ENCODE data around the gene SET.

SET gene

GRCh38 chr9:128718047-128718446 lies 29.0 kb downstream of the SET start:
- Histone ChIP-seq H3K36me3 (ENCODE audit: control insufficient read depth, insufficient read depth, low read length) (peaks cover 13% of the 10 kb centered on the region), H3K27me3 (replicated peaks; ENCODE audit: control insufficient read depth, insufficient read depth, low read length) (no peaks in the 10 kb centered on the region), H3K4me3 (replicated peaks; ENCODE audit: low read depth, low read length) (no peak overlapping the region)
- TF ChIP-seq, protein P1, sequence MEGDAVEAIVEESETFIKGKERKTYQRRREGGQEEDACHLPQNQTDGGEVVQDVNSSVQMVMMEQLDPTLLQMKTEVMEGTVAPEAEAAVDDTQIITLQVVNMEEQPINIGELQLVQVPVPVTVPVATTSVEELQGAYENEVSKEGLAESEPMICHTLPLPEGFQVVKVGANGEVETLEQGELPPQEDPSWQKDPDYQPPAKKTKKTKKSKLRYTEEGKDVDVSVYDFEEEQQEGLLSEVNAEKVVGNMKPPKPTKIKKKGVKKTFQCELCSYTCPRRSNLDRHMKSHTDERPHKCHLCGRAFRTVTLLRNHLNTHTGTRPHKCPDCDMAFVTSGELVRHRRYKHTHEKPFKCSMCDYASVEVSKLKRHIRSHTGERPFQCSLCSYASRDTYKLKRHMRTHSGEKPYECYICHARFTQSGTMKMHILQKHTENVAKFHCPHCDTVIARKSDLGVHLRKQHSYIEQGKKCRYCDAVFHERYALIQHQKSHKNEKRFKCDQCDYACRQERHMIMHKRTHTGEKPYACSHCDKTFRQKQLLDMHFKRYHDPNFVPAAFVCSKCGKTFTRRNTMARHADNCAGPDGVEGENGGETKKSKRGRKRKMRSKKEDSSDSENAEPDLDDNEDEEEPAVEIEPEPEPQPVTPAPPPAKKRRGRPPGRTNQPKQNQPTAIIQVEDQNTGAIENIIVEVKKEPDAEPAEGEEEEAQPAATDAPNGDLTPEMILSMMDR (IDR thresholded peaks at IDR 0.05; ENCODE audit: insufficient read depth, low read length, poor library complexity, severe bottlenecking), result no peak
- no peak for DNase-seq (ENCODE audit: extremely low read depth, insufficient read length)

- no peaks in the 10 kb centered on the region for H3K27me3 ChIP-seq (replicated peaks; ENCODE audit: control insufficient read depth, insufficient read depth, low read length)
- TF ChIP-seq, protein P1 (IDR thresholded peaks at IDR 0.05; ENCODE audit: insufficient read depth, low read length, poor library complexity, severe bottlenecking), result no peak
- no peak overlapping the region for H3K4me3 ChIP-seq (replicated peaks; ENCODE audit: low read depth, low read length)
- H3K36me3 ChIP-seq (ENCODE audit: control insufficient read depth, insufficient read depth, low read length), result peaks cover 13% of the 10 kb centered on the region
- DNase-seq (ENCODE audit: extremely low read depth, insufficient read length), result no peak
Measured at GRCh38 chr9:128718475-128718874, 29.5 kb downstream of the SET start.

DNA sequence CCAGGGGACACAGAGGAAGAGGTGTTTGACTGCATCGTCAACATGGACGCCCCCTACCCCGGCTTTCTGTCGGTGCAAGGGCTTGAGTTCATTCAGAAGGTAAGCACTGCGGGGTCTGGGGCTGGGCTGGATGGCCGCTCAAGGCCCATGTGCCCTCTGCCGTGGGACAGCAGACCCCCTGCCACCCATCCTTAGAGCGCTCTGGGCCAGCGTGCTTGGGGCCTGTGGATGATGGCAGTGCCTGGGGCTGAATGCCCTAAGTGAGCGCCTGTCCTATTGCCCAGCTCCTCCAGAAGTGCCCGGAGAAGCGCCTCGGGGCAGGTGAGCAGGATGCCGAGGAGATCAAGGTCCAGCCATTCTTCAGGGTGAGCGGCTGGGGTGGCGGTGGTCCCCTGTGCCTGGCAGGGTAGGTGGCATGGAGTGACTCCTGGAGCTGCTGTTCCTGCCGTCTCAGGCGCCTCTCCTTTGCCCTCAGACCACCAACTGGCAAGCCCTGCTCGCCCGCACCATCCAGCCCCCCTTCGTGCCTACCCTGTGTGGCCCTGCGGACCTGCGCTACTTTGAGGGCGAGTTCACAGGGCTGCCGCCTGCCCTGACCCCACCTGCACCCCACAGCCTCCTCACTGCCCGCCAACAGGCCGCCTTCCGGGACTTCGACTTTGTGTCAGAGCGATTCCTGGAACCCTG lies 31.0 kb downstream of the SET start:
- no peaks in the 10 kb centered on the region for H3K27me3 ChIP-seq (replicated peaks; ENCODE audit: control insufficient read depth, insufficient read depth, low read length)
- TF ChIP-seq, protein P1 (IDR thresholded peaks at IDR 0.05; ENCODE audit: insufficient read depth, low read length, poor library complexity, severe bottlenecking), result no peak
- H3K36me3 ChIP-seq (ENCODE audit: control insufficient read depth, insufficient read depth, low read length), result peaks cover 13% of the 10 kb centered on the region
- H3K4me3 ChIP-seq (replicated peaks; ENCODE audit: low read depth, low read length), result no peak overlapping the region
- no peak for DNase-seq (ENCODE audit: extremely low read depth, insufficient read length)

DNA sequence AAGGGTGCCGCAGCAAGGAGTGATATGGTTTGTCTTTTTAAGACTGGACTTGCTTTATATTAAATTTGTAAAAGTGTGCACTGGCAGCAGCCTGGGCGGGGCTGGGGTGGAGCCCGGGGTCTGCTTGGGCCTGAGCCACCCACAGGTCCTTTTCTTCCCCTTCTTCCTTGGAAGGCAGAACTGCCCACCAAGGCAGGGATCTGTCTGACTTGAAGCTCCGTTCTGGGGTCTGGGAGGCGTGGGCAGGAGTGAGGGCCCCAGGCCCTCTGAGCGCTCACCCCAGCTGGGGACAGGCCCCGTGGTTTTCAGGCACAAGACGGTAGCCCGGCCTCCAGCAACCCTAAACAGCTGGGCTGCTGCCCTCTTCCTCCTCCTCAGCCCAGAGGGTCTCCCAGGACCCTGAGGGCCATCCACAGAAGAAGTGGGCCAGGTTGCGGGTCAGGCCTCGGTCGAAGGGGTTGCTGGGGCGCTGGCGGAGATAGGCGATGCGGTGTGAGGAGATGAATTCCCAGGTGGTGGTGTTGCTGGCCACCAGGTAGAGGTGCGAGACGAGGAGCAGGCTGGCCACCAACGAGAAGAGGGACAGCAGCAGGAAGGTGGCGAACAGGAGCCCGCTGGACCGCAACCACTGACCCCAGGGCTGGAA lies 31.9 kb downstream of the SET start:
- DNase-seq (ENCODE audit: extremely low read depth, insufficient read length), result no peak
- Histone ChIP-seq H3K36me3 (ENCODE audit: control insufficient read depth, insufficient read depth, low read length) (peaks cover 13% of the 10 kb centered on the region), H3K27me3 (replicated peaks; ENCODE audit: control insufficient read depth, insufficient read depth, low read length) (no peaks in the 10 kb centered on the region), H3K4me3 (replicated peaks; ENCODE audit: low read depth, low read length) (no peak overlapping the region)
- TF ChIP-seq, protein P1 (IDR thresholded peaks at IDR 0.05; ENCODE audit: insufficient read depth, low read length, poor library complexity, severe bottlenecking), result no peak

DNA sequence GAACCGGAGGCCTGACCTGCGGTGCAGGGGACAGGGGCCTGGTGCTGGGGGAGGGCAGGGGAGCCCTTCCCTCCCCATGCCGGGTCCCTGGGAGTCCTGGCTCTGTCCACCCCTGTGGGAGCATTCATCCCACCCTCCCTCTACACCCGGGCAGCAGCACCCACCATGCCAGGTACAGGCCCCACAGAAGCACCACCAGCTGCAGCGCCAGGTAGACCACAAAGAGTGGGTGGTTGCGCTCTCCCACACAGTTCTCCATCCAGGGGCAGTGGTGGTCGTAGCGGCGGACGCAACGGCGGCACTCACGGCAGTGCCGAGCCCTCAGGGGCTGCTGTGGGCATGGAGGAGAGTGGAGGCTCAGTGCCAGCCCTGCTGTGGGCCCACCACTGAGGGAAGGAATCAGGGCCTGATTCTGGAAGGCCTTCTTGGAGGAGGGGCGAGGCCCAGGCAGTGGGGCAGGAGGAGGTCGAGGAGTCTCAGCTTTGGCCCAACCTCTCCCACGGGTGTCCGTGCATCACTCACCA lies 32.5 kb downstream of the SET start:
- Histone ChIP-seq H3K27me3 (replicated peaks; ENCODE audit: control insufficient read depth, insufficient read depth, low read length) (no peaks in the 10 kb centered on the region), H3K36me3 (ENCODE audit: control insufficient read depth, insufficient read depth, low read length) (peaks cover 13% of the 10 kb centered on the region), H3K4me3 (replicated peaks; ENCODE audit: low read depth, low read length) (no peak overlapping the region)
- DNase-seq (ENCODE audit: extremely low read depth, insufficient read length), result no peak
- TF ChIP-seq, protein P1 (IDR thresholded peaks at IDR 0.05; ENCODE audit: insufficient read depth, low read length, poor library complexity, severe bottlenecking), result no peak
